HepG2 (cell line): ENCODE results near the gene SUSD3.

Experiments
- CTCF ChIP-seq: sonication (generic); formaldehyde crosslinking; IDR thresholded peaks from 2 replicates; pipeline ENCODE4 v1.5.0; 2020; ENCODE audit warnings: mild to moderate bottlenecking, missing genetic modification reagents, moderate library complexity
- EZH2 ChIP-seq: conservative IDR thresholded peaks from 2 replicates; pipeline ENCODE4 v1.6.1; 2012; ENCODE audit warnings: mild to moderate bottlenecking, low read depth, low read length, moderate library complexity
- FOXM1 ChIP-seq: sonication (generic); formaldehyde crosslinking; IDR thresholded peaks from 2 replicates; pipeline ENCODE4 v1.5.0; 2020; ENCODE audit warnings: missing genetic modification reagents
- HDAC2 ChIP-seq: sonication (generic); formaldehyde crosslinking; IDR thresholded peaks from 2 replicates; pipeline ENCODE4 v1.4.0; 2020; ENCODE audit warnings: missing genetic modification reagents
- MXD4 ChIP-seq: IDR thresholded peaks from 2 replicates; pipeline ENCODE4 v1.6.1; 2016; ENCODE audit warnings: mild to moderate bottlenecking, missing biosample characterization, missing genetic modification reagents
- MXI1 ChIP-seq: IDR thresholded peaks from 3 replicates; pipeline ENCODE4 v1.6.1; 2012; ENCODE audit warnings: low read depth, low read length, inconsistent platforms, borderline replicate concordance
- MYC ChIP-seq: sonication (generic); formaldehyde crosslinking; IDR thresholded peaks from 2 replicates; pipeline ENCODE4 v1.9.0; 2021; ENCODE audit warnings: missing genetic modification reagents, borderline replicate concordance
- RAD21 ChIP-seq: fragments of 450-650 bp; formaldehyde crosslinking; IDR thresholded peaks from 2 replicates; pipeline ENCODE4 v1.5.0; 2020; ENCODE audit warnings: mild to moderate bottlenecking
- ZMYM3 ChIP-seq: sonication (generic); formaldehyde crosslinking; IDR thresholded peaks from 2 replicates; pipeline ENCODE4 v1.5.1; 2020; ENCODE audit warnings: mild to moderate bottlenecking, missing genetic modification reagents
- TF ChIP-seq, protein P1 (sequence below), 2 experiments: sonication (generic) in 1 of 2; formaldehyde crosslinking in 1 of 2; IDR thresholded peaks; 2 replicates each; pipeline versions ENCODE4 v1.4.0 to v1.6.1; 2018 to 2020; ENCODE audit warnings: missing genetic modification reagents in 2 of 2, borderline replicate concordance in 1 of 2, low read depth in 1 of 2, mild to moderate bottlenecking in 1 of 2, missing biosample characterization in 1 of 2
- TF ChIP-seq, protein P2 (sequence below): IDR thresholded peaks from 2 replicates; pipeline ENCODE4 v1.6.1; 2016; ENCODE audit warnings: low read depth, borderline replicate concordance

DNA sequence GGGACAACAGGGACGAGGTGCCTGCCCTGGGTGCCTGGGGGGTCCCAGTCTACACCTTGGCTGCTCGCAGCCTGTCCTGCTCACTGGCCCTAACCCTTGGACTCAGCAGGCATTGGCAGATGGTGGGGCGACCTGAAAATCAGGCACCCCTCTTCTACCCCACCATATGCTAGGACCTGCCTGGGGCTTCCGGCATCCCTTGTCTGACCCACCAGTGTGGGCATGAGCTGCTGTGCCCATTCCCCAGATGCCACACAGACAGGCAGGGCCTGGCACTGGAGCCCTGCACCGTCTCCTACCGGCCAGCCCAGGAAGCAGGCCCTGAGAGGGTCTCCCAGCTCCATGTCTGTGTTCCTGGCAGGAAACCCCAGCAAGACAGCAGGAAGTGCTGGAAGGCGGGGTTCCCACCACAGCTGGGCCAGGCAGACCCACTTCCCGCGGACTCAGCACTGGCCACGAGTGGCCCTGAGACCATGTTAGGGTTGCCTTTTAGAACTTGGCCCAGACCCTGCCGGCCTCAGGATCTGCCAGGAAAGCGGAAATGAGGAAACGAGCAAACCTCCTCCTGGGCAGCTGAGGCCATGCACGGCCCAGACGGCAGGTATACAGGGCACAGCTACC is 72.5 kb downstream of the SUSD3 start:
- TF ChIP-seq HDAC2 (CRISPR knock-in tag), result no peak
- no peak for TF ChIP-seq EZH2
- TF ChIP-seq, protein P1, sequence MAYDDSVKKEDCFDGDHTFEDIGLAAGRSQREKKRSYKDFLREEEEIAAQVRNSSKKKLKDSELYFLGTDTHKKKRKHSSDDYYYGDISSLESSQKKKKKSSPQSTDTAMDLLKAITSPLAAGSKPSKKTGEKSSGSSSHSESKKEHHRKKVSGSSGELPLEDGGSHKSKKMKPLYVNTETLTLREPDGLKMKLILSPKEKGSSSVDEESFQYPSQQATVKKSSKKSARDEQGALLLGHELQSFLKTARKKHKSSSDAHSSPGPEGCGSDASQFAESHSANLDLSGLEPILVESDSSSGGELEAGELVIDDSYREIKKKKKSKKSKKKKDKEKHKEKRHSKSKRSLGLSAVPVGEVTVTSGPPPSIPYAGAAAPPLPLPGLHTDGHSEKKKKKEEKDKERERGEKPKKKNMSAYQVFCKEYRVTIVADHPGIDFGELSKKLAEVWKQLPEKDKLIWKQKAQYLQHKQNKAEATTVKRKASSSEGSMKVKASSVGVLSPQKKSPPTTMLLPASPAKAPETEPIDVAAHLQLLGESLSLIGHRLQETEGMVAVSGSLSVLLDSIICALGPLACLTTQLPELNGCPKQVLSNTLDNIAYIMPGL (CRISPR knock-in tag; IDR thresholded peaks at IDR 0.05; ENCODE audit: borderline replicate concordance in 1 of 2, low read depth in 1 of 2), result no peak
- TF ChIP-seq MXD4 (CRISPR knock-in tag), result no peak
- TF ChIP-seq, protein P2, sequence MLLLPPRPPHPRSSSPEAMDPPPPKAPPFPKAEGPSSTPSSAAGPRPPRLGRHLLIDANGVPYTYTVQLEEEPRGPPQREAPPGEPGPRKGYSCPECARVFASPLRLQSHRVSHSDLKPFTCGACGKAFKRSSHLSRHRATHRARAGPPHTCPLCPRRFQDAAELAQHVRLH (CRISPR knock-in tag), result no peak
- TF ChIP-seq CTCF (CRISPR knock-in tag), result no peak
- no peak for TF ChIP-seq ZMYM3 (CRISPR knock-in tag)
- no peak for TF ChIP-seq FOXM1 (CRISPR knock-in tag)
- TF ChIP-seq MXI1, result no peak
- no peak for TF ChIP-seq MYC (CRISPR knock-in tag)
- no peak for TF ChIP-seq RAD21 (CRISPR knock-in tag)
